H9 (cell line): ENCODE results near the gene CPNE8. TPM values are rescaled to one million over a fixed set of nuclear protein-coding genes. Genes with fewer than 3 reads are reported as not detected.

Source experiments
- DNase-seq: peaks from one replicate; pipeline ENCODE4 v3.0.0-alpha.2; 2017
- H2AFZ ChIP-seq: one replicate; pipeline ENCODE4 v1.6.1; 2013; ENCODE audit warnings: mild to moderate bottlenecking, low read length, control low read depth, moderate library complexity
- H2AK5ac ChIP-seq: 2 replicates; pipeline ENCODE4 v1.6.1; 2013; ENCODE audit warnings: low read length, control low read depth, mixed read lengths; ENCODE audit not compliant: insufficient read length
- H2BK120ac ChIP-seq: one replicate; pipeline ENCODE4 v1.6.1; 2013; ENCODE audit warnings: low read depth, mild to moderate bottlenecking, low read length, control low read depth, inconsistent platforms; ENCODE audit not compliant: poor library complexity, severe bottlenecking
- H2BK12ac ChIP-seq: 2 replicates; pipeline ENCODE4 v1.6.1; 2013; ENCODE audit warnings: low read length, control low read depth, mixed read lengths, low read depth; ENCODE audit not compliant: insufficient read length
- H2BK15ac ChIP-seq: 2 replicates; pipeline ENCODE4 v1.6.1; 2013; ENCODE audit warnings: low read depth, low read length, control low read depth
- H2BK20ac ChIP-seq: one replicate; pipeline ENCODE4 v1.6.1; 2013; ENCODE audit warnings: low read depth, mild to moderate bottlenecking, low read length, control low read depth, inconsistent platforms; ENCODE audit not compliant: poor library complexity, severe bottlenecking
- H2BK5ac ChIP-seq: 2 replicates; pipeline ENCODE4 v1.6.1; 2013; ENCODE audit warnings: low read length, control low read depth, mixed read lengths; ENCODE audit not compliant: insufficient read length
- H3K14ac ChIP-seq: 2 replicates; pipeline ENCODE4 v1.6.1; 2013; ENCODE audit warnings: low read length, control low read depth; ENCODE audit not compliant: insufficient read depth
- H3K18ac ChIP-seq: 2 replicates; pipeline ENCODE4 v1.6.1; 2013; ENCODE audit warnings: low read depth, mild to moderate bottlenecking, mixed read lengths, low read length, control low read depth; ENCODE audit not compliant: insufficient read length
- H3K23ac ChIP-seq: 2 replicates; pipeline ENCODE4 v1.6.1; 2013; ENCODE audit warnings: low read length, control low read depth, mixed read lengths, low read depth; ENCODE audit not compliant: insufficient read length
- H3K23me2 ChIP-seq: 2 replicates; pipeline ENCODE4 v1.6.1; 2013; ENCODE audit warnings: low read depth, mild to moderate bottlenecking, mixed read lengths, low read length, control low read depth; ENCODE audit not compliant: insufficient read length, poor library complexity, severe bottlenecking
- H3K27ac ChIP-seq: 2 replicates; pipeline ENCODE4 v1.5.1; 2013; ENCODE audit warnings: low read length, control low read depth, mixed read lengths, low read depth; ENCODE audit not compliant: insufficient read length
- H3K27me3 ChIP-seq: 2 replicates; pipeline ENCODE4 v1.6.1; 2013; ENCODE audit warnings: low read length, control low read depth, inconsistent platforms; ENCODE audit not compliant: insufficient read depth
- H3K4ac ChIP-seq: 2 replicates; pipeline ENCODE4 v1.6.1; 2013; ENCODE audit warnings: low read depth, mild to moderate bottlenecking, control low read depth, inconsistent platforms, low read length, moderate library complexity
- H3K4me1 ChIP-seq: 2 replicates; pipeline ENCODE4 v1.6.1; 2013; ENCODE audit warnings: low read length, control low read depth, inconsistent platforms; ENCODE audit not compliant: insufficient read depth
- H3K4me2 ChIP-seq: 2 replicates; pipeline ENCODE4 v1.6.1; 2013; ENCODE audit warnings: low read length, control low read depth, mixed read lengths; ENCODE audit not compliant: insufficient read length, insufficient read depth
- H3K56ac ChIP-seq: 2 replicates; pipeline ENCODE4 v1.6.1; 2013; ENCODE audit warnings: low read depth, mild to moderate bottlenecking, mixed read lengths, low read length, control low read depth; ENCODE audit not compliant: insufficient read length
- H3K79me1 ChIP-seq: 2 replicates; pipeline ENCODE4 v1.6.1; 2013; ENCODE audit warnings: low read depth, mild to moderate bottlenecking, moderate library complexity, low read length, control low read depth, inconsistent platforms; ENCODE audit not compliant: insufficient read depth, poor library complexity, severe bottlenecking
- H3K79me2 ChIP-seq: 2 replicates; pipeline ENCODE4 v1.6.1; 2013; ENCODE audit warnings: low read length, control low read depth, inconsistent platforms; ENCODE audit not compliant: insufficient read depth
- H3K9ac ChIP-seq: 2 replicates; pipeline ENCODE4 v1.6.1; 2013; ENCODE audit warnings: low read length, control low read depth, mixed read lengths; ENCODE audit not compliant: insufficient read length; ENCODE audit errors: extremely low read depth
- H3K9me3 ChIP-seq: one replicate; pipeline ENCODE4 v1.6.1; 2013; ENCODE audit warnings: low read depth, low read length, inconsistent platforms; ENCODE audit not compliant: control insufficient read depth
- H3T11ph ChIP-seq: one replicate; pipeline ENCODE4 v1.6.1; 2013; ENCODE audit warnings: mild to moderate bottlenecking, low read length, control low read depth, inconsistent platforms
- H4K20me1 ChIP-seq: one replicate; pipeline ENCODE4 v1.6.1; 2013; ENCODE audit not compliant: control insufficient read depth, insufficient read length, insufficient read depth
- H4K5ac ChIP-seq: 2 replicates; pipeline ENCODE4 v1.6.1; 2013; ENCODE audit warnings: low read depth, mild to moderate bottlenecking, mixed read lengths, low read length, control low read depth; ENCODE audit not compliant: insufficient read length
- H4K8ac ChIP-seq: replicated peaks from 2 replicates; pipeline ENCODE4 v1.6.1; 2013; ENCODE audit warnings: low read length, control low read depth, mixed read lengths, low read depth; ENCODE audit not compliant: insufficient read length
- H4K91ac ChIP-seq: 2 replicates; pipeline ENCODE4 v1.6.1; 2013; ENCODE audit warnings: low read depth, mild to moderate bottlenecking, moderate library complexity, mixed read lengths, low read length, control low read depth; ENCODE audit not compliant: insufficient read length
- H3K27ac Mint-ChIP-seq, 3 experiments: 2 replicates in 2 of 3; 3 replicates in 1 of 3; pipeline ENCODE4 v1.8.0; 2020 to 2021; ENCODE audit warnings: mixed read lengths in 3 of 3, mild to moderate bottlenecking in 1 of 3, moderate library complexity in 1 of 3
- H3K27me3 Mint-ChIP-seq: 2 replicates; pipeline ENCODE4 v1.8.0; 2021; ENCODE audit warnings: low read depth, mild to moderate bottlenecking, moderate library complexity, mixed read lengths
- H3K36me3 Mint-ChIP-seq, 3 experiments: 2 replicates in 2 of 3; 3 replicates in 1 of 3; pipeline ENCODE4 v1.8.0; 2020 to 2021; ENCODE audit warnings: low read depth in 3 of 3, mixed read lengths in 3 of 3; ENCODE audit not compliant: insufficient read depth in 1 of 3
- H3K4me1 Mint-ChIP-seq, 2 experiments: 2 replicates each; pipeline ENCODE4 v1.8.0; 2020; ENCODE audit warnings: mixed read lengths in 2 of 2
- H3K4me3 Mint-ChIP-seq, 2 experiments: 2 replicates in 1 of 2; 3 replicates in 1 of 2; pipeline ENCODE4 v1.8.0; 2020 to 2021; ENCODE audit warnings: mild to moderate bottlenecking in 2 of 2, mixed read lengths in 2 of 2, moderate library complexity in 1 of 2
- H3K9me3 Mint-ChIP-seq, 2 experiments: 2 replicates in 1 of 2; 3 replicates in 1 of 2; pipeline ENCODE4 v1.8.0; 2020; ENCODE audit warnings: mild to moderate bottlenecking in 2 of 2, mixed read lengths in 2 of 2, moderate library complexity in 1 of 2
- CTCF ChIP-seq: fragments of 200-600 bp; sonication (generic); conservative IDR thresholded peaks from 3 replicates; pipeline ENCODE4 v1.8.0; 2021; ENCODE audit warnings: antibody characterized with exemption, mild to moderate bottlenecking
- WGBS: extraction: QIAGEN DNeasy Blood & Tissue Kit; methylation state at CpG from one replicate; pipeline ENCODE4 v1.1.7; 2013; ENCODE audit warnings: missing lambda C conversion rate, low lambda C conversion rate, mixed read lengths; ENCODE audit not compliant: insufficient read length; ENCODE audit errors: extremely low coverage; 5-methylcytosine and 5-hydroxymethylcytosine counted together
- total RNA-seq: library from RNA; stranded (reverse); gene quantifications from 2 replicates; pipeline ENCODE4 v1.2.1, GENCODE V29; 2021

The CPNE8 gene
- total RNA-seq, 1 experiment from 2014 or later: 1.9 TPM

GRCh38 chr12:38898001-38898684, 7.2 kb downstream of the CPNE8 start:
- no peak overlapping the region for H3K4me2 ChIP-seq
- H3K4me1 ChIP-seq: peaks cover 2% of the 10 kb centered on the region; the same call in 1 of the 2 replicates
- H4K5ac ChIP-seq: no peak overlapping the region
- no peak overlapping the region for H2BK5ac ChIP-seq
- H3T11ph ChIP-seq: no peak overlapping the region
- H3K9me3 ChIP-seq: no peaks in the 10 kb centered on the region
- no peaks in the 10 kb centered on the region for H3K79me2 ChIP-seq
- Mint-ChIP-seq H3K27me3 (no peaks in the 10 kb centered on the region), H3K27ac (peak overlapping the region; percentile 87 to 98 (median 92); a peak in 6 of 7 replicates), H3K36me3 (no peaks in the 10 kb centered on the region; a peak in 1 of 7 replicates), H3K4me3 (no peak overlapping the region), H3K4me1 (peaks cover 27 to 28% of the 10 kb centered on the region in 2 experiments), H3K9me3 (peaks cover 0 to 4% of the 10 kb centered on the region in 2 experiments; a peak in 3 of 5 replicates)
- TF ChIP-seq CTCF: no peak
- no peak overlapping the region for H2BK12ac ChIP-seq
- H4K20me1 ChIP-seq: no peaks in the 10 kb centered on the region
- no peak overlapping the region for H3K18ac ChIP-seq
- H3K14ac ChIP-seq: no peak overlapping the region
- H2AK5ac ChIP-seq: no peak overlapping the region
- no peaks in the 10 kb centered on the region for H3K79me1 ChIP-seq
- H3K27me3 ChIP-seq: no peaks in the 10 kb centered on the region
- no peak overlapping the region for H3K56ac ChIP-seq
- no peak overlapping the region for H2AFZ ChIP-seq
- peak overlapping the region; percentile 44 for H3K27ac ChIP-seq
- H2BK15ac ChIP-seq: no peak overlapping the region
- no CpG with 5 or more reads among the region's 2 CpGs for WGBS
- H2BK120ac ChIP-seq: no peak overlapping the region
- no peak overlapping the region for H2BK20ac ChIP-seq
- H3K9ac ChIP-seq: no peak overlapping the region
- no peak overlapping the region for H3K4ac ChIP-seq
- H3K23ac ChIP-seq: no peak overlapping the region
- H4K8ac ChIP-seq: no peak overlapping the region
- no peaks in the 10 kb centered on the region for H3K23me2 ChIP-seq
- peak; percentile 65 for DNase-seq
- H4K91ac ChIP-seq: no peak overlapping the region
